IPS-18a (cell line): ENCODE data around the gene PWP1.
"Not testable (repeated sequence)": the region's sequence is repeated elsewhere in the genome, so short reads cannot be mapped to it uniquely, and the experiment has no call there.

ENCODE experiments used
- H3K27ac ChIP-seq: one replicate; pipeline ENCODE4 v1.5.1; 2013; ENCODE audit warnings: low read length
- H3K27me3 ChIP-seq: one replicate; pipeline ENCODE4 v1.6.1; 2013; ENCODE audit warnings: mild to moderate bottlenecking, low read length; ENCODE audit not compliant: control insufficient read depth, insufficient read depth
- H3K36me3 ChIP-seq: one replicate; pipeline ENCODE4 v1.6.1; 2013; ENCODE audit warnings: low read depth, low read length; ENCODE audit not compliant: control insufficient read depth
- H3K4me1 ChIP-seq: one replicate; pipeline ENCODE4 v1.6.1; 2013; ENCODE audit warnings: low read depth, low read length; ENCODE audit not compliant: control insufficient read depth
- H3K4me3 ChIP-seq: one replicate; pipeline ENCODE4 v1.5.1; 2013; ENCODE audit warnings: low read length
- H3K9ac ChIP-seq: one replicate; pipeline ENCODE4 v1.6.1; 2013; ENCODE audit warnings: mild to moderate bottlenecking, low read length, moderate library complexity
- H3K9me3 ChIP-seq: one replicate; pipeline ENCODE4 v1.6.1; 2013; ENCODE audit warnings: low read depth, low read length; ENCODE audit not compliant: control insufficient read depth

The PWP1 gene

DNA sequence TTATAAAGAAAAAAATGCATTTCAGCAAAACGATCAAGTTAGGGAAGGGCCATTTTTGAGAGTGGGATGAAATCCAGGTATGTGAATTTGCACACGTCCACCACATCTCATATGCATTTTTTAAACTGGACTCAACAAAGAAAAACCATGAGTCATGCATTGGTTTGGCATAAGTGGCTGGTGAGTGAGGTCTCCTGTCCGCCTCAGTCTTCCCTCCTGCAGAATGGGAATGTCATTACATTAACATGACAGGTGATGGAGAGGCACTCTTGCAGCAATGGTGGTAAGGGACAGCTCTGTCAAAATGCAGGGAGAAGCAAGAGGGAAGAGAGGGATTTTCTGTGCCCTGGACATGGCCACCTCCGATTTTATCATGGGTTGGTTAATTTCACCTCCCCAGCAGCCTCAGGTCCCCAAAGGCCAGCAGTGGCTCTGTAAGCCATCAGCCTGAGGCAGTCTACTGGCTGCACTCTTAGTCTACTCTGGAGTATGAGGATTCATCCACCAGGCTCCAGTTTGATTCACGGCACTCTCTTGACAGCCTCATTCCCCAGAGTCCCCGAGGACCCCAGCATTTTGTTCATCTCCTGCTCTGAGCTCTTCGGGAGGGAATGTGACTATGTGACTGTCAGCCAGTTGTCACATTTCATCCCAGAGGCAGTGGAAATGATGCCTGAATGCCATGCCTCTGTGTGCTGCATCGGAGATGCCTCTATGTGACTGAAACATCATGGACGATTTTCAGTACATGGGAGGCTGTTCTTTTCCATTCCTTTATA lies 17.1 kb upstream of the PWP1 start:
- Histone ChIP-seq H3K9ac (no peak overlapping the region), H3K4me3 (no peak overlapping the region), H3K27ac (no peak overlapping the region), H3K27me3 (no peaks in the 10 kb centered on the region), H3K9me3 (no peaks in the 10 kb centered on the region), H3K36me3 (no peaks in the 10 kb centered on the region), H3K4me1 (peaks cover 15% of the 10 kb centered on the region)

- Histone ChIP-seq H3K9ac (no peak overlapping the region), H3K27ac (no peak overlapping the region), H3K27me3 (no peaks in the 10 kb centered on the region), H3K4me1 (peaks cover 15% of the 10 kb centered on the region), H3K9me3 (no peaks in the 10 kb centered on the region), H3K4me3 (no peak overlapping the region), H3K36me3 (no peaks in the 10 kb centered on the region)
These were observed 15.7 kb upstream of the PWP1 start for GRCh38 chr12:107669946-107670345.

- Histone ChIP-seq H3K9ac (no peak overlapping the region), H3K36me3 (no peaks in the 10 kb centered on the region), H3K27me3 (no peaks in the 10 kb centered on the region), H3K4me1 (peaks cover 11% of the 10 kb centered on the region), H3K9me3 (no peaks in the 10 kb centered on the region), H3K4me3 (no peak overlapping the region), H3K27ac (no peak overlapping the region)
These were observed 14.5 kb upstream of the PWP1 start for GRCh38 chr12:107670999-107671643.

DNA sequence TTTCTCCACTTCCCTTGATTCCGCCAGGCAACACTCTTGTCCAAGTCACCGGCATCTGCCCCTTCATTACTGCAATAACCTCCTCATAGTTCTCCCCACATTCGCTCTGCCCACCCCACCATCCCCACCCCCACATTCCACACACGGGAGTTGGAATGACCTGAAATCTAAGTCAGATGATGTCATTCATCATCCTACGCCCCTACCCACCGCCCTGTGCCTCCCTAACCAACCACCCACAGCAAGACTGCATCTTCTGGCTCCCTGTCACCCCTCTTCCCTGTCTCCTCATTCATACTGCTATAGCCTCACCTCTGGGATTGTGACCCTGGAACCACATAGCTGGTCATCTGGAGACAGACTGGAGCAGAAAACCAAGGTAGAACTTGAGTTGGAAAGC lies 7.9 kb upstream of the PWP1 start:
- no peaks in the 10 kb centered on the region for H3K9me3 ChIP-seq
- H3K4me3 ChIP-seq, result no peak overlapping the region
- no peak overlapping the region for H3K27ac ChIP-seq
- H3K27me3 ChIP-seq, result peaks cover 11% of the 10 kb centered on the region
- no peaks in the 10 kb centered on the region for H3K36me3 ChIP-seq
- H3K9ac ChIP-seq, result no peak overlapping the region
- H3K4me1 ChIP-seq, result no peaks in the 10 kb centered on the region

DNA sequence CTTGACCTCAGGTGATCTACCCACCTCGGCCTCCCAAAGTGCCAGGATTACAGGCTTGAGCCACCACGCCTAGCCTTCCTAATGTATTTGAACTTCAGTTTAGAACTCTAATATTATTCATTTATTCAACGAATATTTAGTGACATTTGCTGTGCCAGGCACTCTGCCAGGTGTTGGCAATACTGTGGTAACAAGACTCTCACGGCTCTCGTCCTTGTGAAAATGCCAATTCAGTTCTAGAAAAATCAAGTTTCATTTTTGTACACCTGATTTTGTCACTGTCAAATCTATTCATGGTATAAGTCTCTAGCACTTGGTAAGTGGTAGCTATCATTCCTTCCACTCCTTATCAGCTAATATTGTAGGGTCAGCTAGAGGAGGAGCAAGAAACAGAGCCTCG lies 6.3 kb upstream of the PWP1 start:
- H3K9ac ChIP-seq, result no peak overlapping the region
- no peak overlapping the region for H3K4me3 ChIP-seq
- no peaks in the 10 kb centered on the region for H3K9me3 ChIP-seq
- H3K4me1 ChIP-seq, result no peaks in the 10 kb centered on the region
- H3K27me3 ChIP-seq, result peaks cover 11% of the 10 kb centered on the region
- H3K36me3 ChIP-seq, result no peaks in the 10 kb centered on the region
- no peak overlapping the region for H3K27ac ChIP-seq

GRCh38 chr12:107681455-107681835 lies 4.2 kb upstream of the PWP1 start:
- Histone ChIP-seq H3K9me3 (no peaks in the 10 kb centered on the region), H3K36me3 (no peaks in the 10 kb centered on the region), H3K9ac (no peak overlapping the region), H3K4me3 (no peak overlapping the region), H3K4me1 (peaks cover 4% of the 10 kb centered on the region), H3K27ac (no peak overlapping the region), H3K27me3 (peaks cover 11% of the 10 kb centered on the region)

GRCh38 chr12:107681836-107682820 lies 3.5 kb upstream of the PWP1 start:
- H3K36me3 ChIP-seq, result no peaks in the 10 kb centered on the region
- no peaks in the 10 kb centered on the region for H3K9me3 ChIP-seq
- no peak overlapping the region for H3K9ac ChIP-seq
- no peak overlapping the region for H3K27ac ChIP-seq
- no peak overlapping the region for H3K4me3 ChIP-seq
- peaks cover 11% of the 10 kb centered on the region for H3K27me3 ChIP-seq
- peaks cover 4% of the 10 kb centered on the region for H3K4me1 ChIP-seq

DNA sequence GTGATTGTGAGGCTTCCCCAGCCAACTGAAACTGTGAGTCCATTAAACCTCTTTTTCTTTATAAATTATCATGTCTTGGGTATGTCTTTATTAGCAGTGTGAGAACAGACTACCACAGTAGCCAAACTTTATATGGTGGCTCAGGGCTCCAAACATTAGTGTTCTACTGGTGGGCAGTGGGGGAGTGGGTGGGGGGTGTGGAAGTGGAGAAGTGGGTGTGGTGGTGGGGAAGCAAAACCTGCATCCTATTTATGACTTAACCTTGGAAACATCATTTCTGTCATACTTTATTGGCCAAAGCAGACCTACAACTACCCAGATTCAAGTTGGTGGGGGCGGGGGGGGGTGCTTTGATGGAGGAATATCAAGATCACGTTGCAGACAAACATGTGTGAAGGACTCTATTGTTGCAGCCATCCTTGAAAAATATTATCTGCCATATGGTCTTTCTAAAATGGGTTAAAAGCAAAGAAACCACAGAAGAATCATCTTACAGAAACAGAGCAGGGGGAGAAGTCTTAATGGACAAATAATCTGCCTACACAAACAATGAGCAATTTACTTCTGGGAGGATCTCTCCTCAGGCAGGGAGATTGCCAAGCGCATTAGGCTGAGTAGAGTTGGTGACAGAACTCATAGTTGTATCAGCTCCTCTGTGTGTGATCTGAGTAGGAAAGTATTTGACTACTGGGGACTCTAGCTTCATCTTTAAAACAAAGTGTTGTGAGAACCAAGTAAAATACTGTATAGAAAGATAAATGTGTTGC lies 1.4 kb upstream of the PWP1 start:
- Histone ChIP-seq H3K27ac (no peak overlapping the region), H3K4me1 (peaks cover 4% of the 10 kb centered on the region), H3K27me3 (no peaks in the 10 kb centered on the region), H3K4me3 (peak overlapping the region; percentile 89), H3K9ac (peak overlapping the region; percentile 97), H3K36me3 (peaks cover 10% of the 10 kb centered on the region), H3K9me3 (no peaks in the 10 kb centered on the region)

- Histone ChIP-seq H3K4me1 (peaks cover 4% of the 10 kb centered on the region), H3K4me3 (peak overlapping the region; percentile 89), H3K9ac (peak overlapping the region; percentile 97), H3K36me3 (peaks cover 14% of the 10 kb centered on the region), H3K27ac (peak overlapping the region; percentile 87), H3K9me3 (no peaks in the 10 kb centered on the region), H3K27me3 (no peaks in the 10 kb centered on the region)
These were observed 624 bp upstream of the PWP1 start for GRCh38 chr12:107684990-107685359.

DNA sequence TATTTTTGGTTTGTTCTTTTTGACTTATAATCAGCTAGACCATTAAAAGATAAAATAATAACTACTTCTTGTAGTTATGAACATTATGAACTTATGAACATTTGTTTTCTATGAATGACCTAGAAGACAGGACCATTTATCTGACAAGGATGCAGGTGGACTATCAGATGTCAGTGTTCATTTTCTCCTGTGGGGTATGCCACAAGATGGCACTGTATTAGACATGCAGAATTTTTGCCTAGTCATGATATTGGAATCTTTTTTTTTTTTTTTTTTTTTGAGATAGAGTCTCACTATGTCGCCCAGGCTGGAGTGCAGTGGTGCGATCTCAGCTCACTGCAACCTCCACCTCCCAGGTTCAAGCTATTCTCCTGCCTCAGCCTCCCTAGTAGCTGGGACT lies 10.2 kb downstream of the PWP1 start:
- H3K9me3 ChIP-seq, H3K4me1 ChIP-seq, H3K27me3 ChIP-seq, H3K27ac ChIP-seq, H3K9ac ChIP-seq, H3K4me3 ChIP-seq: not testable (repeated sequence)
- peaks cover 83% of the 10 kb centered on the region for H3K36me3 ChIP-seq

- no peaks in the 10 kb centered on the region for H3K9me3 ChIP-seq
- H3K4me3 ChIP-seq, result no peak overlapping the region
- H3K27me3 ChIP-seq, result no peaks in the 10 kb centered on the region
- no peaks in the 10 kb centered on the region for H3K4me1 ChIP-seq
- peaks cover 73% of the 10 kb centered on the region for H3K36me3 ChIP-seq
- H3K27ac ChIP-seq, result no peak overlapping the region
- H3K9ac ChIP-seq, result no peak overlapping the region
These were observed 16.5 kb downstream of the PWP1 start for GRCh38 chr12:107702106-107702505.
